Stimulated activated naive B cell treated with anti-CD40 and anti-IgM and Interleukin-4, amounts not matched to agents 10 μg/mL and 1 μg/mL and 100 μg/mL, for 72 hours (primary cell): ENCODE measurements around the gene ATAD5.
"Not testable (repeated sequence)": the region's sequence is repeated elsewhere in the genome, so short reads cannot be mapped to it uniquely, and the experiment has no call there.

Experiments
- ATAC-seq, 2 donors: fragments of 150-1000 bp; cut with Tn5 transposase; replicated peaks; 2 replicates each; pipeline ENCODE4 v1.10.0; 2021; ENCODE audit warnings: moderate library complexity in 1 of 2
- DNase-seq: peaks from one replicate; pipeline ENCODE4 v3.0.0; 2021
- H3K27ac Mint-ChIP-seq: one replicate; pipeline ENCODE4 v1.8.0; 2022; ENCODE audit warnings: mild to moderate bottlenecking, mixed read lengths
- H3K27me3 Mint-ChIP-seq, 2 donors: one replicate each; pipeline ENCODE4 v1.8.0; 2022; ENCODE audit warnings: mixed read lengths in 2 of 2
- H3K36me3 Mint-ChIP-seq, 2 donors: one replicate each; pipeline ENCODE4 v1.8.0; 2022; ENCODE audit warnings: mixed read lengths in 2 of 2, mild to moderate bottlenecking in 1 of 2
- H3K4me1 Mint-ChIP-seq, 2 donors: one replicate each; pipeline ENCODE4 v1.8.0; 2022; ENCODE audit warnings: mixed read lengths in 2 of 2, mild to moderate bottlenecking in 1 of 2
- H3K4me3 Mint-ChIP-seq, 2 donors: one replicate each; pipeline ENCODE4 v1.8.0; 2022; ENCODE audit warnings: mild to moderate bottlenecking in 2 of 2, mixed read lengths in 2 of 2, moderate library complexity in 1 of 2
- H3K9me3 Mint-ChIP-seq, 2 donors: one replicate each; pipeline ENCODE4 v1.8.0; 2022; ENCODE audit warnings: mixed read lengths in 2 of 2, mild to moderate bottlenecking in 1 of 2

ATAD5 gene

GRCh38 chr17:30930495-30930894 lies 98.7 kb downstream of the ATAD5 start:
- no peaks in the 10 kb centered on the region for H3K9me3 Mint-ChIP-seq
- no peaks in the 10 kb centered on the region for H3K27me3 Mint-ChIP-seq
- no peak for DNase-seq
- peaks cover 43 to 51% of the 10 kb centered on the region in 2 donors for H3K36me3 Mint-ChIP-seq
- peaks cover 10 to 11% of the 10 kb centered on the region in 2 donors for H3K4me1 Mint-ChIP-seq
- no peak overlapping the region for H3K27ac Mint-ChIP-seq
- H3K4me3 Mint-ChIP-seq = no peak overlapping the region
- no peak for ATAC-seq

GRCh38 chr17:30931582-30931981 lies 99.8 kb downstream of the ATAD5 start:
- H3K36me3 Mint-ChIP-seq = peaks cover 43 to 51% of the 10 kb centered on the region in 2 donors
- H3K9me3 Mint-ChIP-seq, H3K4me3 Mint-ChIP-seq, DNase-seq, H3K27me3 Mint-ChIP-seq, ATAC-seq, H3K4me1 Mint-ChIP-seq, H3K27ac Mint-ChIP-seq: not testable (repeated sequence)

- no peak for DNase-seq
- H3K27ac Mint-ChIP-seq = no peak overlapping the region
- ATAC-seq = no peak
- peaks cover 49 to 55% of the 10 kb centered on the region in 2 donors for H3K36me3 Mint-ChIP-seq
- no peaks in the 10 kb centered on the region for H3K27me3 Mint-ChIP-seq
- H3K9me3 Mint-ChIP-seq = no peaks in the 10 kb centered on the region
- peaks cover 3 to 13% of the 10 kb centered on the region in 2 donors for H3K4me1 Mint-ChIP-seq
- no peak overlapping the region for H3K4me3 Mint-ChIP-seq
These were observed 102.2 kb downstream of the ATAD5 start for GRCh38 chr17:30933966-30934365.

- H3K36me3 Mint-ChIP-seq = peaks cover 59 to 62% of the 10 kb centered on the region in 2 donors
- no peaks in the 10 kb centered on the region for H3K27me3 Mint-ChIP-seq
- H3K4me1 Mint-ChIP-seq = peaks cover 5 to 19% of the 10 kb centered on the region in 2 donors
- peak; percentile 62 to 64 for ATAC-seq
- H3K9me3 Mint-ChIP-seq = no peaks in the 10 kb centered on the region
- DNase-seq = no peak
- peak overlapping the region; percentile 93 for H3K27ac Mint-ChIP-seq
- H3K4me3 Mint-ChIP-seq = peak overlapping the region in 1 of 2 donors; percentile 48
These were observed 107.4 kb downstream of the ATAD5 start for GRCh38 chr17:30939051-30939689.

- Mint-ChIP-seq H3K4me1 (peaks cover 5 to 16% of the 10 kb centered on the region in 2 donors), H3K4me3 (no peak overlapping the region), H3K27me3 (no peaks in the 10 kb centered on the region), H3K36me3 (peaks cover 56 to 57% of the 10 kb centered on the region in 2 donors), H3K27ac (no peak overlapping the region), H3K9me3 (no peaks in the 10 kb centered on the region)
- DNase-seq (no peak), ATAC-seq (no peak)
These were observed 110.7 kb downstream of the ATAD5 start for GRCh38 chr17:30942308-30943079.
